Activated CD4-positive, alpha-beta T cell treated with anti-CD3 and anti-CD28 coated beads, Interleukin-10, Interleukin-2, amounts not matched to agents 100 ng/mL and 50 ng/mL, durations not matched to agents 16 hours and 8 hours (primary cell): Measurements from ENCODE around the gene SMIM35.

Experiments used
- DNase-seq: peaks from one replicate; pipeline ENCODE4 v3.0.0-alpha.2; 2020

Gene SMIM35

GRCh38 chr11:118002010-118002540 is 84.7 kb downstream of the SMIM35 start:
- peak; percentile 93 for DNase-seq

GRCh38 chr11:118001494-118001971 is 85.2 kb downstream of the SMIM35 start:
- DNase-seq = peak; percentile 83

GRCh38 chr11:118000850-118001228 is 85.9 kb downstream of the SMIM35 start:
- DNase-seq = no peak

- no peak for DNase-seq
These were observed 86.5 kb downstream of the SMIM35 start for GRCh38 chr11:118000067-118000849.

GRCh38 chr11:117999354-117999993 is 87.3 kb downstream of the SMIM35 start:
- DNase-seq = no peak

GRCh38 chr11:117998664-117999353 is 88.0 kb downstream of the SMIM35 start:
- no peak for DNase-seq

- DNase-seq = peak; percentile 84
These were observed 88.8 kb downstream of the SMIM35 start for GRCh38 chr11:117997823-117998579.

- peak; percentile 58 for DNase-seq
These were observed 89.4 kb downstream of the SMIM35 start for GRCh38 chr11:117997406-117997805.

- no peak for DNase-seq
These were observed 90.7 kb downstream of the SMIM35 start for GRCh38 chr11:117996058-117996457.

- no peak for DNase-seq
These were observed 91.3 kb downstream of the SMIM35 start for GRCh38 chr11:117995472-117995871.

- no peak for DNase-seq
These were observed 92.6 kb downstream of the SMIM35 start for GRCh38 chr11:117993988-117994745.

GRCh38 chr11:117992620-117993019 is 94.1 kb downstream of the SMIM35 start:
- no peak for DNase-seq

- no peak for DNase-seq
These were observed 94.6 kb downstream of the SMIM35 start for GRCh38 chr11:117992136-117992535.

GRCh38 chr11:117989351-117990102 is 97.2 kb downstream of the SMIM35 start:
- no peak for DNase-seq

- DNase-seq = peak; percentile 93
These were observed 99.7 kb downstream of the SMIM35 start for GRCh38 chr11:117986981-117987574.

GRCh38 chr11:117985953-117986887 is 100.5 kb downstream of the SMIM35 start, which contains the start of gene IL10RA:
TSS of gene IL10RA (plus strand) at chr11:117986394. CDS start at chr11:117986468, 74 bp downstream.
- peak; percentile 93 for DNase-seq

GRCh38 chr11:117984476-117984875 is 102.3 kb downstream of the SMIM35 start:
- DNase-seq = peak; percentile 49

- no peak for DNase-seq
These were observed 103.6 kb downstream of the SMIM35 start for GRCh38 chr11:117983163-117983475.

GRCh38 chr11:117980720-117981119 is 106.0 kb downstream of the SMIM35 start:
- no peak for DNase-seq

GRCh38 chr11:117980280-117980679 is 106.5 kb downstream of the SMIM35 start:
- DNase-seq = no peak
